Right atrium auricular region (tissue), 2 donors: Measurements from ENCODE around the gene XPO1. TPM values are rescaled to one million over a fixed set of nuclear protein-coding genes. Genes with fewer than 3 reads are reported as not detected.

ENCODE experiments used
- DNase-seq: peaks from one replicate; pipeline ENCODE4 v3.0.0-alpha.2; 2019; ENCODE audit warnings: low spot score
- H3K27ac ChIP-seq, 2 donors: fragments of 200-600 bp; sonication (generic); 1 replicate in 1 of 2; 2 replicates in 1 of 2; pipeline ENCODE4 v1.5.1; 2016 to 2019
- H3K27me3 ChIP-seq, 2 donors: fragments of 200-600 bp; sonication (generic); one replicate each; pipeline versions ENCODE4 v1.5.1 to v1.6.0; 2017 to 2019
- H3K36me3 ChIP-seq: fragments of 200-600 bp; sonication (generic); one replicate; pipeline ENCODE4 v1.5.1; 2016
- H3K4me1 ChIP-seq, 2 donors: fragments of 200-600 bp; sonication (generic); one replicate each; pipeline versions ENCODE4 v1.5.1 to v1.6.0; 2017 to 2019
- H3K4me3 ChIP-seq, 2 donors: fragments of 200-600 bp; sonication (generic); 1 replicate in 1 of 2; 2 replicates in 1 of 2; pipeline ENCODE4 v1.5.1; 2017 to 2019; ENCODE audit warnings: mild to moderate bottlenecking in 1 of 2, moderate library complexity in 1 of 2
- H3K9me3 ChIP-seq, 2 donors: fragments of 200-600 bp; sonication (generic); one replicate each; pipeline ENCODE4 v1.5.1; 2019
- CTCF ChIP-seq, 2 donors: fragments of 200-600 bp; sonication (generic); IDR thresholded peaks; one replicate each; pipeline ENCODE4 v1.5.1; 2019; ENCODE audit warnings: antibody characterized with exemption in 2 of 2
- total RNA-seq, 2 donors: library from RNA; depleted of rRNA; stranded (reverse); fragments of >200 nt; gene quantifications; one replicate each; pipeline ENCODE4 v1.1.0, GENCODE V29; 2016

The XPO1 gene
- total RNA-seq, 2 donors from 2014 or later: 44.7 to 56.1 TPM

GRCh38 chr2:61436092-61436491, 102.1 kb downstream of the XPO1 start:
- TF ChIP-seq CTCF (IDR thresholded peaks at IDR 0.05): no peak
- H3K9me3 ChIP-seq: peaks cover 0 to 11% of the 10 kb centered on the region in 2 donors
- H3K27me3 ChIP-seq: no peaks in the 10 kb centered on the region
- no peaks in the 10 kb centered on the region for H3K36me3 ChIP-seq
- peaks cover 0 to 41% of the 10 kb centered on the region in 2 donors for H3K4me1 ChIP-seq
- DNase-seq: no peak
- H3K27ac ChIP-seq: no peak overlapping the region
- no peak overlapping the region for H3K4me3 ChIP-seq

GRCh38 chr2:61435291-61435690, 102.9 kb downstream of the XPO1 start:
- H3K4me3 ChIP-seq: no peak overlapping the region
- no peaks in the 10 kb centered on the region for H3K36me3 ChIP-seq
- TF ChIP-seq CTCF (IDR thresholded peaks at IDR 0.05): no peak
- H3K27ac ChIP-seq: no peak overlapping the region
- peaks cover 0 to 11% of the 10 kb centered on the region in 2 donors for H3K9me3 ChIP-seq
- DNase-seq: no peak
- no peaks in the 10 kb centered on the region for H3K27me3 ChIP-seq
- H3K4me1 ChIP-seq: peaks cover 0 to 36% of the 10 kb centered on the region in 2 donors

- Histone ChIP-seq H3K36me3 (no peaks in the 10 kb centered on the region), H3K9me3 (peaks cover 0 to 11% of the 10 kb centered on the region in 2 donors), H3K4me3 (no peak overlapping the region), H3K27ac (no peak overlapping the region), H3K4me1 (peaks cover 0 to 27% of the 10 kb centered on the region in 2 donors), H3K27me3 (no peaks in the 10 kb centered on the region)
- no peak for TF ChIP-seq CTCF (IDR thresholded peaks at IDR 0.05)
- no peak for DNase-seq
These were observed 103.8 kb downstream of the XPO1 start for GRCh38 chr2:61434314-61434713.

GRCh38 chr2:61433606-61434005, 104.5 kb downstream of the XPO1 start:
- Histone ChIP-seq H3K27ac (no peak overlapping the region), H3K4me3 (no peak overlapping the region), H3K27me3 (no peaks in the 10 kb centered on the region), H3K4me1 (peaks cover 0 to 20% of the 10 kb centered on the region in 2 donors), H3K36me3 (no peaks in the 10 kb centered on the region), H3K9me3 (peaks cover 0 to 11% of the 10 kb centered on the region in 2 donors)
- DNase-seq: no peak
- TF ChIP-seq CTCF (IDR thresholded peaks at IDR 0.05): no peak

GRCh38 chr2:61432990-61433389, 105.2 kb downstream of the XPO1 start:
- Histone ChIP-seq H3K4me1 (peaks cover 0 to 17% of the 10 kb centered on the region in 2 donors), H3K4me3 (no peak overlapping the region), H3K27me3 (no peaks in the 10 kb centered on the region), H3K9me3 (peaks cover 0 to 11% of the 10 kb centered on the region in 2 donors), H3K27ac (no peak overlapping the region), H3K36me3 (no peaks in the 10 kb centered on the region)
- DNase-seq: no peak
- TF ChIP-seq CTCF (IDR thresholded peaks at IDR 0.05): no peak

- no peak for DNase-seq
- H3K27me3 ChIP-seq: no peaks in the 10 kb centered on the region
These were observed 106.8 kb downstream of the XPO1 start for GRCh38 chr2:61431345-61431744.

More at GRCh38 chr2:61431345-61431744, 106.8 kb downstream of the XPO1 start:
- Histone ChIP-seq H3K9me3 (no peaks in the 10 kb centered on the region), H3K36me3 (no peaks in the 10 kb centered on the region), H3K4me1 (peaks cover 0 to 26% of the 10 kb centered on the region in 2 donors), H3K27ac (no peak overlapping the region), H3K4me3 (no peak overlapping the region)
- no peak for TF ChIP-seq CTCF (IDR thresholded peaks at IDR 0.05)
